ENCODE data around the gene ELP1.
"Not testable (repeated sequence)": the region's sequence is repeated elsewhere in the genome, so short reads cannot be mapped to it uniquely, and the experiment has no call there.

ELP1 gene

DNA sequence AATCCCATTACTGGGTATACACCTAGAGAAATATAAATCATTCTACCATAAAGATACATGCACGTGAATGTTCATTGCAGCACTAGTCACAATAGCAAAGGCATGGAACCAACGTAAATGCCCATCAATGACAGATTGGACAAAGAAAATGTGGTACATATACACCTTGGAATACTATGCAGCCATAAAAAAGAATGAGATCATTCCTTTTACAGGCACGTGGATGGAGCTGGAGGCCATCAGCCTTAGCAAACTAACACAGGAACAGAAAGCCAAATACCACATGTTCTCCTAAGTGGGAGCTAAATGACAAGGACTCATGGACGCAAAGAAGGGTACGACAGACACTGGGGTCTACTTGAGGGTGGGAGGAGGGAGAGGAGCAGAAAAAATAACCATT, 94.4 kb downstream of the ELP1 start:
- intact Hi-C loops (cut with DNase I); DNase-seq: not testable (repeated sequence)

GRCh38 chr9:108838017-108838416, 95.9 kb downstream of the ELP1 start:
- DNase-seq: no peak
- intact Hi-C loops (cut with DNase I): no loop called here

DNA sequence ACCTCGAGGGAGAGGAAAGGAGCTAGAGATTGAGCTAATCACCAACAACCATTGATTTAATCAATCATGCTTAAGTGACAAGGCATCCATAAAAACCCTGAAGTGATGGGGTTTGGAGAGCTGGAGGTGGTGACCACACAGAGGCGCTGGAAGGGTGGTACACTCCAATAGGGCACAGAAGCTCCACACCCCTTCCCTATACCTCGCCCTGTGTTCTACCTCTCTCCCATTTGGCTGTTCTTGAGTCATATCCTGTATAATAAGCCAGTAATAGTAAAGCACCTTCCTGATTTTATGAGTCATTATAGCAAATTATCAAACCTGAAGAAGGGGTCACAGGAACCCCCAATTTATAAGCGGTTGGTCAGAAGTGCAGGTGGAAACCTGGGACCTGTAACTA, 96.4 kb downstream of the ELP1 start:
- no peak for DNase-seq
- intact Hi-C loops (cut with DNase I): no loop called here

DNA sequence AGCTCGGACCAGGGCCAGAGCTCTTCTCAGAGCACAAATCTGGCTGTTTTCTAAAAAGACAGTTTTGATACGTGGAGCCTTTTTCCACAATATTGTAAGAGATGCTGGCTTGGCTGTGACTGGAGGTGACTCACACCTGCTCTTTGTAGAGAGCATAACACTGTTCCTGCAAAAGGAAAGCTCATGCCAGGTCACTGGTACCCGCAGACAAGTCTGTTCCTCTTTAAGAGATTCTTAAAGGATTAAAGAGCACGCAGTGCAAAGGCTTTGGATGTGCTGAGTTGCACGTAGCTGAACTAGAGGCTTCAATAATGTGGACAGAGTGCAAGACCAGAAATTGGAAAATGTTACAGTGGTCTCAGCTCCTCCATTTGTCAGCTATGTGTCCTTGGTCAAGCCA, 97.1 kb downstream of the ELP1 start:
- DNase-seq: no peak
- intact Hi-C loops (cut with DNase I): no loop called here

GRCh38 chr9:108836319-108836718, 97.6 kb downstream of the ELP1 start:
- no peak for DNase-seq
- intact Hi-C loops (cut with DNase I): no loop called here

DNA sequence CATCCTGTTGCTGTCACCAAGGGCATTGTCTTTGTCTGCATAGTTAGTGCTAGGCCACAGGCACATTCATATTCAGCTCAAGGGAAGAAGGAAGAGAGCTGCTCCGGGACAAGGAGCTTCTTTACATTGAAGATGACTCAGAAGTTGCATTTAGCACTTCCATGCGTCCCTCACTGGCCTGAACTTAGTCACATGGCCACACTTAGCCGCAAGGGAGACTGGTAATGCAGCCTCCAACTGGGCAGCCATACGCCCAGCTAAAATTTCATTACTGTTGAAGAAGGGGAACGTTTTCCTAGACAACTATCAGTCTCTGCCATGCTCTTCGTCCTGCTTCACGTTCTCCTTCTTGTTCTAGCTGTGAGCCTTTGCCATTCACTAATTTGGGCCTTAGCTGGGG, 98.1 kb downstream of the ELP1 start:
- no peak for DNase-seq
- intact Hi-C loops (cut with DNase I): no loop called here

GRCh38 chr9:108834959-108835665, 98.8 kb downstream of the ELP1 start:
- intact Hi-C loops (cut with DNase I): no loop called here
- DNase-seq: no peak

DNA sequence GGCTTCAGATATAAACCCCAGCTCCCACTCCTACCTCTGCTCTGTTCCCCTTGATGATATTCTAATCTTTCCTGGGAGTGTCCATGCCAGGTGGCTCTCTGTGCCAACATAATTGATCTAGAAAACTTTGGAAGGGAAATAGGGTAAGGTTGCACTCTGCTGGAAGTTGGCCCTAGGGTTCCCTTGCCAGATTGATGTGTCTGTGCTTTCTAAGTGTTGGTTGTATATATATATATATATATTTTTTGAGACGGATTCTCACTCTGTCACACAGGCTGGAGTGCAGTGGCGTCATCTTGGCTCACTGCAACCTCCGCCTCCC, 101.8 kb downstream of the ELP1 start:
- intact Hi-C loops (cut with DNase I): no loop called here
- no peak for DNase-seq

DNA sequence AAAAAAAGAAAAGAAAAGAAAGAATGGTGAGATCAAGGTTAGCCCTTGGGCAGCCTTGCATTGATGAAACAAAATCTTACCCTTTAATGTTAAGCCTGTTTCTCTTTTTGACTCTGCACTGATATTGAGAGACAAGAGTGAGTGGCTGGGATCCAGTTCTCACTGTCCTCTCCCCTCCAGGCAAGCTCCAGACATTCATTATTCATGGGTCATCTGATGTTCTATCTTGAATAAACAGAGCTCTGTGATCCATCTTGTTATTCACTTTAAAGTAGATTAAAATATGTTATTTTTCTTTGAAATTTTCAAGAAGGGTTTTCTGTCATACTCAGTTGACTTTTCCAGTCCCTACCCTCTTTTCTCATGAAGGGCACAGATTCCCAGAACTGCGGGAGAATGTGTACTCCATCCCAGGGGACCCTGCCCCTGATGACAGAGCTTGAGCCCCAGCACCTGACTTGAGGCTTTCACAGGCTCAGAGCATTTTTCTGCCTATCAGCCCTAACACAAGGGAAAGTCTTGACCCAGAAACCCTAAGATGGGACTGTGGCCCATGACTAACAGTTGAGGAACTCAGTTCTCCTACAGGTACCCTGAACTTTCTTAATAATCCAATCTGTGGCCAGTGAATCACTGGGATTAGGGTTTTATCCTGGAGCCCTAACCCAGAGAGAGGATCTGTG, 102.3 kb downstream of the ELP1 start:
- intact Hi-C loops (cut with DNase I): no loop called here
- DNase-seq: no peak

GRCh38 chr9:108830272-108830671, 103.7 kb downstream of the ELP1 start:
- intact Hi-C loops (cut with DNase I): no loop called here
- DNase-seq: no peak

DNA sequence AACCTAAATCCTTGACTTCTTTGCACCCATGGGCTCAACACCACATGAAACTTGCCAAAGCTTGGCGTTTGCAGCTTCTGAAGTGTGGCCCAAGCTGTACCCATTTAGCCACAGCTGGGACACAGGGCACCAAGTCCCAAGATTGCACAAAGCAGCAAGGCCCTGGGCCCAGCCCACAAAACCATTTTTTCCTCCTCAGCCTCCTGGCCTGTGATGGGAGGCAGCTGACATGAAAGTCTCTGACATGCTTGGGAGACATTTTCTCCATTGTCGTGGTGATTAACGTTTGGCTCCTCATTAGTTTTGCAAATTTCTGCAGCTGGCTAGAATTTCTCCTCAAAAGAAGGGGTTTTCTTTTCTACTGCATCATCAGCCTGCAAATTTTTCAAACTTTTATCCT, 110.1 kb downstream of the ELP1 start:
- no peak for DNase-seq
- intact Hi-C loops (cut with DNase I): no loop called here

Data from head of caudate nucleus (tissue), 42 donors.